ENCODE measurements around the gene LRRC23.

- TF ChIP-seq CTCF (IDR thresholded peaks at IDR 0.05; ENCODE audit: insufficient read depth, low read length) (no peak), POLR2AphosphoS5 (IDR thresholded peaks at IDR 0.05; ENCODE audit: low read depth) (no peak), REST (IDR thresholded peaks at IDR 0.05; ENCODE audit: insufficient replicate concordance, low read depth) (no peak), GABPA (IDR thresholded peaks at IDR 0.05; ENCODE audit: low read depth) (no peak), SPI1 (IDR thresholded peaks at IDR 0.05; ENCODE audit: borderline replicate concordance, low read depth) (no peak)
These were observed 12.0 kb downstream of the LRRC23 start for GRCh38 chr12:6916426-6917200.
